ENCODE results near the gene SEMA5A.

The SEMA5A gene

GRCh38 chr5:9480499-9480898 lies 65.4 kb downstream of the SEMA5A start:
- no peak overlapping the region for H3K4me3 ChIP-seq (ENCODE audit: low read length)
- TF ChIP-seq CTCF (conservative IDR thresholded peaks at IDR 0.05; ENCODE audit: low read length), result no peak
- no peak for DNase-seq (ENCODE audit: low read depth)

GRCh38 chr5:9479990-9480389 lies 65.9 kb downstream of the SEMA5A start:
- no peak for DNase-seq (ENCODE audit: low read depth)
- TF ChIP-seq CTCF (conservative IDR thresholded peaks at IDR 0.05; ENCODE audit: low read length), result no peak

DNA sequence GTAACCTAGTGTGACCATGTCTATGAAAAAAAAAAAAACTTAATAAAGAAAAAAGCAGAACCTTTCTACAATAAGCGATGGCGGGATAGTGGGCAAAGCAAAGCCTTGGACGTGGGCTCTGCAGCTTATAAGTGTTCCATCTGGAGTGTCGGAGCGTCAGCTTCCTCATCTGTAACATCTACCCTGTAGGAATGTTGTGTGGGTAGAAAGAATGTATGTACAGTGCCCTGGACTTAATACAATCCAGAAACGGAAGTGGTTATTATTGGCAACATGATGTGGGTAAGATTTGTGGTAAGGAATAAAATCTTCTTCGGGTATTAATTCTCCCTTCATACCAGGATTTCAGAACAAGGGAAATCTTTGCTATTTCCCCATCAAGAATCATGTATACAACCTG lies 66.5 kb downstream of the SEMA5A start:
- DNase-seq (ENCODE audit: low read depth), result peak; percentile 97
- TF ChIP-seq CTCF (conservative IDR thresholded peaks at IDR 0.05; ENCODE audit: low read length), result no peak

More at GRCh38 chr5:9479990-9480389, 65.9 kb downstream of the SEMA5A start:
- no peak overlapping the region for H3K4me3 ChIP-seq (ENCODE audit: low read length)

DNA sequence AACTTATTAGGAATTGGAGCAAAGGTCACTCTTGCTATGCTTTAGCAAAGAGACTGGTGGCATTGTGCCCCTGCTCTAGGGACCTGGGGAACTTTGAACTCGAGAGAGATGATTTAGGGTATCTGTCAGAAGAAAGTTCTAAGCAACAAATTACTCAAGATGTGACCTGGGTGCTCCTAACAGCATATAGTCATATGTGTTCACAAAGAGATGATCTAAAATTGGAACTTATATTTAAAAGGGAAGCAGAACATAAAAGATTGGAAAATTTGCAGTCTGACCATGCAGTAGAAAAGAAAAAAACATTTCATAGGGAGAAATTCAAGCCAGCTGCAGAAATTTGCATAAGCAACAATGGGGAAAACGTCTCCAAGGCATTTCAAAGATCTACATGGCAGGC lies 68.3 kb downstream of the SEMA5A start:
- H3K4me3 ChIP-seq (ENCODE audit: low read length), result no peak overlapping the region
- TF ChIP-seq CTCF (conservative IDR thresholded peaks at IDR 0.05; ENCODE audit: low read length), result no peak
- no peak for DNase-seq (ENCODE audit: low read depth)

More for the DNA sequence above, 66.5 kb downstream of the SEMA5A start:
- no peak overlapping the region for H3K4me3 ChIP-seq (ENCODE audit: low read length)

DNA sequence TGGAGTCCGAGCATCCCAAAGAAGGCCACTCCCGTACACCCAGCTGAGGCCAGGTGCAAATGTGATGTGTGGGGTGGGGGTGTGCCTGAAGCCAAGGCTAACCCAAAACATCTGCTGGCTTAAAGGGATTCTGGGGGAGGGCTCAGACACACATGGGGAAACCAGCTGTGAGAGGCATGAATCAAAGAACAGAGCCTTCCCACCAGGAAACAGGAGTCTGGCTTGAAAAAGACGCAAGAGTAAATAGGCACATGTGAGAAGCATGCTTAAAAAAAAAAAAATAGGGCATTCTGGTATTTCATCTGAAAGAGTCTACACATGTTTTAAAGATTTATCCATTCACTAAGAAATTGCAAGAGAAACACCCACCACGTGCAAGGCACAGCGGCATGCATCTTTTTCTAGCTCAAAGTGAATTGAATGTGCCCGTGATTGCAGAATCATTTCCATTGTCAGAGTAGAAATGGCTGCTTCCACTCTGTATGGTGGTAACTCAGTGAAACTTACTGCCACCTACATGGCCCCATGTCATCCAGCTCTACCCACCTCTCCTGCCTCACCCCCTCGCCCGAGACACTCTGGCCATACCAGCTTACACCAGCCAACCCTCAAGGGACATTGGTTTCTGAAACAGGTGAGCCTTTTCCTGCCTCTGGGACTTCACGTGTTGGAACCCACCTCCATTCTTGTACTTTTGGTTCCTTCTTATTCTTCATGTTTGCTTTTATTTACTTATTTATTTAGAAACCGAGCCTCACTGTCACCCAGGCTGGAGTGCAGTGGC lies 71.5 kb downstream of the SEMA5A start:
- peak; percentile 72 for DNase-seq (ENCODE audit: low read depth)
- H3K4me3 ChIP-seq (ENCODE audit: low read length), result no peak overlapping the region
- TF ChIP-seq CTCF (conservative IDR thresholded peaks at IDR 0.05; ENCODE audit: low read length), result no peak

- peak; percentile 75 for DNase-seq (ENCODE audit: low read depth)
- no peak for TF ChIP-seq CTCF (conservative IDR thresholded peaks at IDR 0.05; ENCODE audit: low read length)
- no peak overlapping the region for H3K4me3 ChIP-seq (ENCODE audit: low read length)
Measured at GRCh38 chr5:9473624-9474023, 72.3 kb downstream of the SEMA5A start.

GRCh38 chr5:9470410-9470809 lies 75.5 kb downstream of the SEMA5A start:
- no peak overlapping the region for H3K4me3 ChIP-seq (ENCODE audit: low read length)
- TF ChIP-seq CTCF (conservative IDR thresholded peaks at IDR 0.05; ENCODE audit: low read length), result no peak
- DNase-seq (ENCODE audit: low read depth), result no peak
